ENCODE results near the gene LTBR. TPM values are rescaled to one million over a fixed set of nuclear protein-coding genes. Genes with fewer than 3 reads are reported as not detected.
"Not testable (repeated sequence)": the region's sequence is repeated elsewhere in the genome, so short reads cannot be mapped to it uniquely, and the experiment has no call there.

The LTBR gene
- total RNA-seq, 1 donor: 121 TPM

DNA sequence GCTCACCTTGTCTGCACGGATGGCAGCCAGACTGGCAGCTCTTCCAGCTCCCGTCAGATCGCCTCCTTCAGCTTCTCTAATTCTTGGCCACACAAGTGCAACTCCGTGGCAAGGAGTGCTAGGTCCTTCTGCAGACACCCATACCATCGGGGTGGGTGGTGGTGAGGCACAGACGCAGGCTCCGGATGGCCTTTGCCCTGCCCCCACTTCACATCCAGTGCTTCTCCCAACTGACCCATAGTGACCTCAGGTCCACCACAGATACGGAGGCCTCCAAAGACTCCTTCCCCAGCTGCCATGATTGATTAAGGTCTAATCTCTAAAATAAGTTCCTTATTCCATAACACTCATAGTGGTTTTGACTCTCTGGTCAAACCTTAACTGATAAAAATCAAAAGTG is 40.9 kb downstream of the LTBR start:
- TF ChIP-seq, protein P1, sequence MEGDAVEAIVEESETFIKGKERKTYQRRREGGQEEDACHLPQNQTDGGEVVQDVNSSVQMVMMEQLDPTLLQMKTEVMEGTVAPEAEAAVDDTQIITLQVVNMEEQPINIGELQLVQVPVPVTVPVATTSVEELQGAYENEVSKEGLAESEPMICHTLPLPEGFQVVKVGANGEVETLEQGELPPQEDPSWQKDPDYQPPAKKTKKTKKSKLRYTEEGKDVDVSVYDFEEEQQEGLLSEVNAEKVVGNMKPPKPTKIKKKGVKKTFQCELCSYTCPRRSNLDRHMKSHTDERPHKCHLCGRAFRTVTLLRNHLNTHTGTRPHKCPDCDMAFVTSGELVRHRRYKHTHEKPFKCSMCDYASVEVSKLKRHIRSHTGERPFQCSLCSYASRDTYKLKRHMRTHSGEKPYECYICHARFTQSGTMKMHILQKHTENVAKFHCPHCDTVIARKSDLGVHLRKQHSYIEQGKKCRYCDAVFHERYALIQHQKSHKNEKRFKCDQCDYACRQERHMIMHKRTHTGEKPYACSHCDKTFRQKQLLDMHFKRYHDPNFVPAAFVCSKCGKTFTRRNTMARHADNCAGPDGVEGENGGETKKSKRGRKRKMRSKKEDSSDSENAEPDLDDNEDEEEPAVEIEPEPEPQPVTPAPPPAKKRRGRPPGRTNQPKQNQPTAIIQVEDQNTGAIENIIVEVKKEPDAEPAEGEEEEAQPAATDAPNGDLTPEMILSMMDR (IDR thresholded peaks at IDR 0.05; ENCODE audit: extremely low read depth, low read depth, low read length): no peak
- no peak for DNase-seq (ENCODE audit: insufficient read length, low spot score, missing footprints)
- Histone ChIP-seq H3K4me2 (ENCODE audit: insufficient read depth, low read length) (no peak overlapping the region), H3K9me3 (ENCODE audit: low read depth, low read length) (no peaks in the 10 kb centered on the region), H3K27me3 (ENCODE audit: insufficient read depth, low read length) (no peaks in the 10 kb centered on the region), H3K4me1 (ENCODE audit: insufficient read depth, low read length) (peaks cover 3% of the 10 kb centered on the region), H2AFZ (ENCODE audit: low read length) (no peak overlapping the region), H3K36me3 (ENCODE audit: insufficient read depth, low read length) (no peaks in the 10 kb centered on the region), H3K4me3 (ENCODE audit: insufficient read depth, low read length) (no peak overlapping the region), H3K27ac (ENCODE audit: low read depth, low read length) (no peak overlapping the region), H4K20me1 (ENCODE audit: insufficient read depth, low read length) (no peaks in the 10 kb centered on the region), H3K79me2 (ENCODE audit: insufficient read depth, low read length) (no peaks in the 10 kb centered on the region)

DNA sequence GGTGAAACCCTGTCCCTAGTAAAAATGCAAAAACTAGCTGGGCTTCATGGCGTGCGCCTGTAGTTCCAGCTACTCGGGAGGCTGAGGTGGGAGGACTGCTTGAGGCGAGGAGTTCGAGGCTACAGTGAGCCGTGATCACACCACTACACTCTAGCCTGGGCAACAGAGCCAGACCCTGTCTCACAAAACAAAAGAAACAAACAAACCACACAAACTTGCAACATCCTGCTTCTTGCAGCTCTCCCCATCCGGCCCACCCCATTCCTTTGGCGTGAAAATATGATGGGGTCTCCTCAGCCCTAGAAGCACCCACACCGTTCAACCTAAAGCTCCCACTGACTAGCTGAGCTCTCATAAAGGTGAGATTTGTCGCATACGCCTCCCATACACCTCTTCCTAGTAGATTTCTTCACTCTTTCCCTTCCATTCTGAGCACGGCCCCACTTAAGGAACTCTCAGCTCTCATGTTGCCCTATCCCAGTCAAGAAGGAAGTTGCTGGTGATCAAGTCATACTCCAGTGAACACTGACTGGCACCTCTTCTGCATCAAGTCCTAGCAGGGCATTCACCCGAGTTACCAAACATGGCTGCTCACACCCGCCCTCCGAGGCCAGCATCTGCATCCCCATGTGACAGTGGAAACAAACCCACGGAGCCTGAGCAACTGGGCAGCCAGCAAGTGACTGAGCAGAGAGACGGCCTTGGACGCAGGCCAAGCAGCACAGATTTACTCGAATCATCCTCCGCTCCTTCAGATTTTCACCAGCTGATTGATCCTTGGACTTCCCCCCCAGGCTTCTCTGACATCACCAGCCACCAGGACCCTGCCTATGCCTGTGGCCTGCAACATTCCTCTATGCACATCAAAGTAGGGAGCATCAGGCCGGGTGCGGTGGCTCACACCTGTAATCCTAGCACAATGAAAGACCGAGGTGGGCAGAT is 41.9 kb downstream of the LTBR start:
- no peaks in the 10 kb centered on the region for H3K79me2 ChIP-seq (ENCODE audit: insufficient read depth, low read length)
- no peaks in the 10 kb centered on the region for H4K20me1 ChIP-seq (ENCODE audit: insufficient read depth, low read length)
- H3K4me3 ChIP-seq (ENCODE audit: insufficient read depth, low read length): no peak overlapping the region
- H3K27me3 ChIP-seq (ENCODE audit: insufficient read depth, low read length): no peaks in the 10 kb centered on the region
- H3K4me1 ChIP-seq (ENCODE audit: insufficient read depth, low read length): peaks cover 13% of the 10 kb centered on the region
- TF ChIP-seq, protein P1 (IDR thresholded peaks at IDR 0.05; ENCODE audit: extremely low read depth, low read depth, low read length): no peak
- H3K9me3 ChIP-seq (ENCODE audit: low read depth, low read length): no peaks in the 10 kb centered on the region
- H3K27ac ChIP-seq (ENCODE audit: low read depth, low read length): no peak overlapping the region
- no peak overlapping the region for H3K4me2 ChIP-seq (ENCODE audit: insufficient read depth, low read length)
- H3K36me3 ChIP-seq (ENCODE audit: insufficient read depth, low read length): no peaks in the 10 kb centered on the region
- peak overlapping the region; percentile 9 for H2AFZ ChIP-seq (ENCODE audit: low read length)
- peak; percentile 75 for DNase-seq (ENCODE audit: insufficient read length, low spot score, missing footprints)

DNA sequence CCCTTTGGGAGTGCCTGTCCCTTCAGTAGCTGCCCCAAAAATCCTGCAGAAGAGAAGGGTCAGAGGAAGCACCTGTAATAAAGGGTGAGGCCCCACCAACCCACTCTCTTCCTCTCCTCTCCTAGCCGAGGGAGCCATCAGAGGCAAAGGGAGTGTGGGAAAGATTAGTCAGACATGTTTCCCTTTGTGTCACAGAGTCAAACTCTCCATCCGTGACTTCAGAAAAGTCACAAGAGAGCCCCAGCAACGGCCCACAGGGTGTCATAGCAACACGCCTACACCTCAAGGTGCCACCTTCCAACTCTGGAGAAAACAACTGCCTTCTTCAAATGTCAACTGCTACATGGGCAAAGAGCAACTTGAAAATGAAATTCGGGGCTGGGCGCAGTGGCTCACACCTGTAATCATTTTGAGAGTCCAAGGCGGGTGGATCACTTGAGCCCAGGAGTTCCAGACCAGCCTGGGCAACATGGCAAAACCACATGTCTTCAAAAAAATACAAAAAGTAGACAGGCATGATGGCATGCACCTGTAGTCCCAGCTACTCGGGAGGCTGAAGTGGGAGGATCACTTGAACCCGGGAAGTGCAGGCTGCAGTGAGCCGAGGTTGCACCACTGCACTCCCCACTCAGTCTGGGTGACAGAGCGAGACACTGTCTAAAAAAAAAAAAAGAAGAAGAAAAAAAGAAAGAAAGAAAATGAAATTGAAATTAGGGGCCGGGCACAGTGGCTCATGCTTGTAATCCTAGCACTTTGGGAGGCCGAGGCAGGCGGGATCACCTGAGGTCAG is 43.1 kb downstream of the LTBR start:
- no peak overlapping the region for H3K27ac ChIP-seq (ENCODE audit: low read depth, low read length)
- H3K4me1 ChIP-seq (ENCODE audit: insufficient read depth, low read length): peaks cover 21% of the 10 kb centered on the region
- H3K79me2 ChIP-seq (ENCODE audit: insufficient read depth, low read length): no peaks in the 10 kb centered on the region
- TF ChIP-seq, protein P1 (IDR thresholded peaks at IDR 0.05; ENCODE audit: extremely low read depth, low read depth, low read length): no peak
- H3K4me2 ChIP-seq (ENCODE audit: insufficient read depth, low read length): no peak overlapping the region
- H4K20me1 ChIP-seq (ENCODE audit: insufficient read depth, low read length): no peaks in the 10 kb centered on the region
- H3K4me3 ChIP-seq (ENCODE audit: insufficient read depth, low read length): no peak overlapping the region
- H3K9me3 ChIP-seq (ENCODE audit: low read depth, low read length): no peaks in the 10 kb centered on the region
- H3K36me3 ChIP-seq (ENCODE audit: insufficient read depth, low read length): no peaks in the 10 kb centered on the region
- DNase-seq (ENCODE audit: insufficient read length, low spot score, missing footprints): no peak
- peak overlapping the region; percentile 23 for H2AFZ ChIP-seq (ENCODE audit: low read length)
- no peaks in the 10 kb centered on the region for H3K27me3 ChIP-seq (ENCODE audit: insufficient read depth, low read length)

DNA sequence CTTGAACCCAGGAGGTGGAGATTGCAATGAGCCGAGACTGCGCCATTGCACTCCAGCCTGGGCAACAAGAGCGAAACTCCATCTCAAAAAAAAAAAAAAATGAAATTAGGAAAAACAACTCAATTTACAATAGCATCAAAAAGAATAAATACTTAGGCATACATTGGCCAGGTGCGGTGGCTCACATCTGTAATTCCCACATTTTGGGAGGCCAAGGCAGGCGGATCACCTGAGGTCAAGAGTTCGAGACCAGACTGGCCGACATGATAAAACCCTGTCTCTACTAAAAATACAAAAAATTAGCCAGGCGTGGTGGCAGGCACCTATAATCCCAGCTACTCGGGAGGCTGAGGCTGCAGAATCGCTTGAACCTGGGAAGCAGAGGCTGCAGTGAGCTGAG is 43.8 kb downstream of the LTBR start:
- H2AFZ ChIP-seq (ENCODE audit: low read length); H3K9me3 ChIP-seq (ENCODE audit: low read depth, low read length); H3K79me2 ChIP-seq (ENCODE audit: insufficient read depth, low read length); H3K4me3 ChIP-seq (ENCODE audit: insufficient read depth, low read length); H3K27me3 ChIP-seq (ENCODE audit: insufficient read depth, low read length); H3K27ac ChIP-seq (ENCODE audit: low read depth, low read length); H3K4me2 ChIP-seq (ENCODE audit: insufficient read depth, low read length); DNase-seq (ENCODE audit: insufficient read length, low spot score, missing footprints); H3K36me3 ChIP-seq (ENCODE audit: insufficient read depth, low read length); H4K20me1 ChIP-seq (ENCODE audit: insufficient read depth, low read length): not testable (repeated sequence)
- peaks cover 21% of the 10 kb centered on the region for H3K4me1 ChIP-seq (ENCODE audit: insufficient read depth, low read length)
